Testis (tissue), 3 donors: ENCODE results near the gene CCL27. TPM values are rescaled to one million over a fixed set of nuclear protein-coding genes. Genes with fewer than 3 reads are reported as not detected.

Experiments used
- DNase-seq: peaks from one replicate; pipeline ENCODE4 v3.0.0-alpha.2; 2019
- H3K27ac ChIP-seq, 2 donors: fragments of 200-600 bp; sonication (generic); one replicate each; pipeline ENCODE4 v1.5.1; 2019
- H3K27me3 ChIP-seq: fragments of 200-600 bp; sonication (generic); one replicate; pipeline ENCODE4 v1.5.1; 2019
- H3K36me3 ChIP-seq: fragments of 200-600 bp; sonication (generic); one replicate; pipeline ENCODE4 v1.5.1; 2017; ENCODE audit warnings: low read depth; ENCODE audit errors: missing control alignments
- H3K4me1 ChIP-seq: fragments of 200-600 bp; sonication (generic); one replicate; pipeline ENCODE4 v1.5.1; 2019
- H3K4me3 ChIP-seq, 2 donors: fragments of 200-600 bp; sonication (generic); one replicate each; pipeline ENCODE4 v1.5.1; 2017 to 2019
- H3K9me3 ChIP-seq: fragments of 200-600 bp; sonication (generic); one replicate; pipeline ENCODE4 v1.5.1; 2017
- CTCF ChIP-seq, 3 experiments: fragments of 450-650 bp in 2 of 3; fragments of 200-600 bp in 1 of 3; sonication (generic) in 1 of 3; IDR thresholded peaks; one replicate each; pipeline ENCODE4 v1.5.1; 2016 to 2019; ENCODE audit warnings: antibody characterized with exemption in 3 of 3, mild to moderate bottlenecking in 2 of 3, moderate library complexity in 1 of 3
- POLR2A ChIP-seq: fragments of 450-650 bp; IDR thresholded peaks from one replicate; pipeline ENCODE4 v1.6.1; 2017; ENCODE audit warnings: antibody characterized with exemption, mild to moderate bottlenecking, moderate library complexity
- whole genome bisulfite sequencing, 2 donors: methylation state at CpG; one replicate each; pipeline ENCODE4 v1.1.5; 2018; 5-methylcytosine and 5-hydroxymethylcytosine counted together
- intact Hi-C: fragments of 100-400 bp; cut with DNase I; formaldehyde crosslinking; loops from one replicate; pipeline ENCODE4 v1.15.1; 2023; ENCODE audit warnings: low total_unique reads
- polyA plus RNA-seq: library from polyadenylated mRNA; stranded (reverse); fragments of 350-450 nt; fragmentation: Illumina TruSeq; extraction: RNeasy Lipid Tissue Mini Kit (QIAGEN cat#74804); gene quantifications from one replicate; pipeline ENCODE4 v1.2.3, GENCODE V29; 2014; ENCODE audit warnings: low read depth, low replicate concordance; ENCODE audit not compliant: insufficient read depth
- total RNA-seq, 2 donors: library from RNA; depleted of rRNA; stranded (reverse); fragments of >200 nt; gene quantifications; one replicate each; pipeline ENCODE4 v1.2.3, GENCODE V29; 2016

CCL27 gene
- total and polyA plus RNA-seq, 3 donors from 2014 or later, result 1.4 to 3.1 TPM; not detected in 1

- no peaks in the 10 kb centered on the region for H3K9me3 ChIP-seq
- TF ChIP-seq CTCF (IDR thresholded peaks at IDR 0.05) (no peak), POLR2A (no peak)
- H3K4me1 ChIP-seq, result no peaks in the 10 kb centered on the region
- H3K27me3 ChIP-seq, result no peaks in the 10 kb centered on the region
- H3K27ac ChIP-seq, result no peak overlapping the region
- H3K36me3 ChIP-seq, result no peaks in the 10 kb centered on the region
- peak; percentile 35 for DNase-seq
- WGBS, 2 donors, result 51 to 62% methylated on average over 5 of the region's 5 CpGs
- intact Hi-C loops, result no loop called here
- no peak overlapping the region for H3K4me3 ChIP-seq
Measured at GRCh38 chr9:34686231-34686630, 23.8 kb upstream of the CCL27 start.

GRCh38 chr9:34685591-34685990 lies 23.1 kb upstream of the CCL27 start:
- TF ChIP-seq CTCF (IDR thresholded peaks at IDR 0.05) (no peak), POLR2A (no peak)
- no peak for DNase-seq
- intact Hi-C loops, result no loop called here
- Histone ChIP-seq H3K4me3 (no peak overlapping the region), H3K9me3 (no peaks in the 10 kb centered on the region), H3K36me3 (no peaks in the 10 kb centered on the region), H3K27me3 (no peaks in the 10 kb centered on the region), H3K4me1 (no peaks in the 10 kb centered on the region), H3K27ac (no peak overlapping the region)
- 77 to 83% methylated on average over 4 of the region's 4 CpGs for WGBS, 2 donors

- no peak for DNase-seq
- TF ChIP-seq CTCF (IDR thresholded peaks at IDR 0.05) (no peak), POLR2A (no peak)
- H3K4me3 ChIP-seq, result no peak overlapping the region
- WGBS, 2 donors, result 94 to 98% methylated on average over 4 of the region's 4 CpGs
- intact Hi-C loops, result no loop called here
- no peaks in the 10 kb centered on the region for H3K27me3 ChIP-seq
- no peaks in the 10 kb centered on the region for H3K36me3 ChIP-seq
- H3K27ac ChIP-seq, result no peak overlapping the region
- H3K4me1 ChIP-seq, result no peaks in the 10 kb centered on the region
- H3K9me3 ChIP-seq, result no peaks in the 10 kb centered on the region
Measured at GRCh38 chr9:34684816-34685215, 22.4 kb upstream of the CCL27 start.

GRCh38 chr9:34684145-34684544 lies 21.7 kb upstream of the CCL27 start:
- Histone ChIP-seq H3K27ac (no peak overlapping the region), H3K9me3 (no peaks in the 10 kb centered on the region), H3K36me3 (no peaks in the 10 kb centered on the region), H3K4me1 (no peaks in the 10 kb centered on the region), H3K27me3 (no peaks in the 10 kb centered on the region), H3K4me3 (no peak overlapping the region)
- 75 to 97% methylated on average over 1 to 4 of the region's 4 CpGs for WGBS, 2 donors
- intact Hi-C loops, result no loop called here
- DNase-seq, result no peak
- TF ChIP-seq CTCF (IDR thresholded peaks at IDR 0.05) (no peak), POLR2A (no peak)

DNA sequence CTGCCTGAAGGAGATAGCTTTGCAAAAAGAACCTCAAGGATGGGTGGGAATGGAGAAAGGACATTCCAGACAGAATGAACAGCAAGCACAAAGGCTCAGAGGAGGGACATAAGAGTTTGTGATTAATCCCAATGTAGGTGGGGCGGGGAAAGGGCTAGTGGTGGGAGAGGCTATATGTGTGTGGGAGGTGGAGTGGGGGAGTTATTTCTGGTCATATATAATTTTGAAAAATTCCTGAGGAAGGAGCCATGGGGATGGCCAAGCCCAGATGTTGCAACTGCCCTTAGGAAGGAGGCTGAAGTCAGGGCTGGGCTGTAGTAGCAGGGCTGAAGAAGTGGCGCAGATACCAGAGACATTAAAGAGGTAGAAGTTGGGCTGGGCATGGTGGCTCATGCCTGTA lies 13.4 kb upstream of the CCL27 start:
- Histone ChIP-seq H3K27ac (no peak overlapping the region), H3K27me3 (no peaks in the 10 kb centered on the region), H3K4me1 (no peaks in the 10 kb centered on the region), H3K9me3 (no peaks in the 10 kb centered on the region), H3K36me3 (no peaks in the 10 kb centered on the region), H3K4me3 (no peak overlapping the region)
- WGBS, 2 donors, result 96 to 98% methylated on average over 2 of the region's 2 CpGs
- intact Hi-C loops, result no loop called here
- no peak for TF ChIP-seq CTCF (IDR thresholded peaks at IDR 0.05)
- no peak for TF ChIP-seq POLR2A
- DNase-seq, result no peak
